Measurements from ENCODE around the gene HOXA9.

GRCh38 chr7:27173511-27173955, 8.2 kb upstream of the HOXA9 start:
- TF ChIP-seq CTCF (conservative IDR thresholded peaks at IDR 0.05; ENCODE audit: low read depth, low read length) (no peak), RFX5 (IDR thresholded peaks at IDR 0.05; ENCODE audit: low read depth, low read length) (no peak), SMC3 (IDR thresholded peaks at IDR 0.05; ENCODE audit: low read depth, low read length) (no peak), CHD1 (IDR thresholded peaks at IDR 0.05; ENCODE audit: low read depth, low read length) (no peak), RCOR1 (IDR thresholded peaks at IDR 0.05; ENCODE audit: insufficient replicate concordance, low read length) (no peak), RAD21 (IDR thresholded peaks at IDR 0.05; ENCODE audit: low read length) (no peak)

All from IMR-90 (cell line).